Activated CD4-positive, alpha-beta T cell treated with anti-CD3 and anti-CD28 coated beads, Interleukin-2, amount 10 ng/mL, durations not matched to agents 24 days and 14 days (primary cell): ENCODE measurements around the gene CEP78. TPM values are rescaled to one million over a fixed set of nuclear protein-coding genes. Genes with fewer than 3 reads are reported as not detected.

Experiments used
- DNase-seq: peaks from one replicate; pipeline ENCODE4 v3.0.0; 2022
- H3K27ac Mint-ChIP-seq: one replicate; pipeline ENCODE4 v1.8.0; 2022; ENCODE audit warnings: mild to moderate bottlenecking, mixed read lengths
- H3K27me3 Mint-ChIP-seq: one replicate; pipeline ENCODE4 v1.8.0; 2022; ENCODE audit warnings: mixed read lengths
- H3K36me3 Mint-ChIP-seq: one replicate; pipeline ENCODE4 v1.8.0; 2022; ENCODE audit warnings: low read depth, mild to moderate bottlenecking, mixed read lengths
- H3K4me1 Mint-ChIP-seq: one replicate; pipeline ENCODE4 v1.8.0; 2021; ENCODE audit warnings: mixed read lengths
- H3K4me3 Mint-ChIP-seq: one replicate; pipeline ENCODE4 v1.8.0; 2022; ENCODE audit warnings: mild to moderate bottlenecking, moderate library complexity, mixed read lengths
- H3K9me3 Mint-ChIP-seq: one replicate; pipeline ENCODE4 v1.8.0; 2021; ENCODE audit warnings: mixed read lengths
- intact Hi-C: fragments of 100-400 bp; cut with micrococcal nuclease; formaldehyde crosslinking; loops from one replicate; pipeline ENCODE4 v1.15.1; 2023
- total RNA-seq: library from RNA; stranded (reverse); gene quantifications from 2 replicates; pipeline ENCODE4 v1.2.3, GENCODE V29; 2022

Gene CEP78
- total RNA-seq, 1 donor from 2014 or later: 34.5 TPM

GRCh38 chr9:78243130-78243529 lies 7.3 kb downstream of the CEP78 start:
- no peak overlapping the region for H3K27ac Mint-ChIP-seq
- DNase-seq: no peak
- H3K36me3 Mint-ChIP-seq: peaks cover 54% of the 10 kb centered on the region
- intact Hi-C loops: no loop called here
- no peak overlapping the region for H3K4me3 Mint-ChIP-seq
- H3K27me3 Mint-ChIP-seq: no peaks in the 10 kb centered on the region
- peaks cover 20% of the 10 kb centered on the region for H3K4me1 Mint-ChIP-seq
- H3K9me3 Mint-ChIP-seq: no peaks in the 10 kb centered on the region

GRCh38 chr9:78245401-78245800 lies 9.5 kb downstream of the CEP78 start:
- H3K27ac Mint-ChIP-seq: no peak overlapping the region
- H3K36me3 Mint-ChIP-seq: peaks cover 48% of the 10 kb centered on the region
- intact Hi-C loops: no loop called here
- no peaks in the 10 kb centered on the region for H3K9me3 Mint-ChIP-seq
- no peaks in the 10 kb centered on the region for H3K27me3 Mint-ChIP-seq
- no peak overlapping the region for H3K4me3 Mint-ChIP-seq
- DNase-seq: no peak
- peaks cover 12% of the 10 kb centered on the region for H3K4me1 Mint-ChIP-seq

GRCh38 chr9:78248635-78249034 lies 12.8 kb downstream of the CEP78 start:
- Mint-ChIP-seq H3K36me3 (peaks cover 34% of the 10 kb centered on the region), H3K27me3 (no peaks in the 10 kb centered on the region), H3K4me3 (no peak overlapping the region), H3K4me1 (peaks cover 10% of the 10 kb centered on the region), H3K27ac (no peak overlapping the region), H3K9me3 (no peaks in the 10 kb centered on the region)
- DNase-seq: no peak
- intact Hi-C loops: no loop called here

GRCh38 chr9:78249542-78249941 lies 13.7 kb downstream of the CEP78 start:
- Mint-ChIP-seq H3K27ac (no peak overlapping the region), H3K27me3 (no peaks in the 10 kb centered on the region), H3K9me3 (no peaks in the 10 kb centered on the region), H3K4me3 (no peak overlapping the region), H3K36me3 (peaks cover 33% of the 10 kb centered on the region), H3K4me1 (peaks cover 10% of the 10 kb centered on the region)
- intact Hi-C loops: no loop called here
- no peak for DNase-seq

- Mint-ChIP-seq H3K4me1 (peaks cover 8% of the 10 kb centered on the region), H3K27me3 (no peaks in the 10 kb centered on the region), H3K36me3 (peaks cover 27% of the 10 kb centered on the region), H3K27ac (no peak overlapping the region), H3K9me3 (no peaks in the 10 kb centered on the region), H3K4me3 (no peak overlapping the region)
- no peak for DNase-seq
- intact Hi-C loops: no loop called here
Observed at GRCh38 chr9:78252616-78253015, 16.7 kb downstream of the CEP78 start.

GRCh38 chr9:78253285-78253684 lies 17.4 kb downstream of the CEP78 start:
- no peak for DNase-seq
- intact Hi-C loops: no loop called here
- H3K27me3 Mint-ChIP-seq: no peaks in the 10 kb centered on the region

GRCh38 chr9:78261403-78262001 lies 25.6 kb downstream of the CEP78 start:
- Mint-ChIP-seq H3K9me3 (no peaks in the 10 kb centered on the region), H3K4me1 (no peaks in the 10 kb centered on the region), H3K36me3 (peaks cover 12% of the 10 kb centered on the region), H3K27me3 (no peaks in the 10 kb centered on the region), H3K4me3 (no peak overlapping the region), H3K27ac (no peak overlapping the region)
- no peak for DNase-seq
- intact Hi-C loops: loop anchor here (1.0 to 2.0 kb wide), 2 partner anchors 35 to 108 kb away; partner anchors contain the start of gene PSAT1

More at GRCh38 chr9:78253285-78253684, 17.4 kb downstream of the CEP78 start:
- H3K36me3 Mint-ChIP-seq: peaks cover 22% of the 10 kb centered on the region
- no peak overlapping the region for H3K27ac Mint-ChIP-seq
- H3K9me3 Mint-ChIP-seq: no peaks in the 10 kb centered on the region
- H3K4me1 Mint-ChIP-seq: peaks cover 8% of the 10 kb centered on the region
- H3K4me3 Mint-ChIP-seq: no peak overlapping the region

GRCh38 chr9:78262655-78263054 lies 26.8 kb downstream of the CEP78 start:
- no peak overlapping the region for H3K4me3 Mint-ChIP-seq
- no peaks in the 10 kb centered on the region for H3K27me3 Mint-ChIP-seq
- peaks cover 15% of the 10 kb centered on the region for H3K36me3 Mint-ChIP-seq
- no peak for DNase-seq
- H3K4me1 Mint-ChIP-seq: no peaks in the 10 kb centered on the region
- intact Hi-C loops: no loop called here
- H3K27ac Mint-ChIP-seq: no peak overlapping the region
- no peaks in the 10 kb centered on the region for H3K9me3 Mint-ChIP-seq

DNA sequence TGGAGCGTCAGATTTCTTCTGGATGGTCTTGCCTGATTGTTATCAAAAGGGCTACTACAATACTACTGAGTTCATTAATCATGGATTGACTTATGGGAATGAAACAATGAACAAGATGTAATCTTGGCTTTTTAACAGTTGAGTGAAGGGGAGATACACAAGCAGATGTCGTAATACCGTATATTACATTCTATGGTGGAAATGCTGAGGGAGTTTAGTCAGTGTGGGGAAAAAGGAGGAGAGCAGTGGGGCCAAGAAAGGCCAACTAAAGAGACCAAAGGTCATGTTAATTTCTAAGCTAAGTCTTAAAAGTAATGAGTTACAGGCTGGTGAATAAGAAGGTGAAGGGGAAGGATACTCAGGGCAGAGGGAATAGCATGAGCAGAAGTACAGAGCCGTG lies 32.0 kb downstream of the CEP78 start:
- no peak for DNase-seq
- no peaks in the 10 kb centered on the region for H3K9me3 Mint-ChIP-seq
- H3K36me3 Mint-ChIP-seq: peaks cover 33% of the 10 kb centered on the region
- H3K4me3 Mint-ChIP-seq: no peak overlapping the region
- intact Hi-C loops: no loop called here
- H3K27me3 Mint-ChIP-seq: no peaks in the 10 kb centered on the region
- no peak overlapping the region for H3K27ac Mint-ChIP-seq
- H3K4me1 Mint-ChIP-seq: no peaks in the 10 kb centered on the region

GRCh38 chr9:78269784-78270183 lies 33.9 kb downstream of the CEP78 start:
- intact Hi-C loops: no loop called here
- no peak overlapping the region for H3K4me3 Mint-ChIP-seq
- H3K27me3 Mint-ChIP-seq: no peaks in the 10 kb centered on the region
- H3K27ac Mint-ChIP-seq: no peak overlapping the region
- H3K9me3 Mint-ChIP-seq: no peaks in the 10 kb centered on the region
- H3K36me3 Mint-ChIP-seq: peaks cover 38% of the 10 kb centered on the region
- no peak for DNase-seq
- H3K4me1 Mint-ChIP-seq: no peaks in the 10 kb centered on the region

- no peaks in the 10 kb centered on the region for H3K4me1 Mint-ChIP-seq
- no peak for DNase-seq
- H3K36me3 Mint-ChIP-seq: peaks cover 28% of the 10 kb centered on the region
- no peak overlapping the region for H3K4me3 Mint-ChIP-seq
- no peaks in the 10 kb centered on the region for H3K27me3 Mint-ChIP-seq
- no peaks in the 10 kb centered on the region for H3K9me3 Mint-ChIP-seq
- no peak overlapping the region for H3K27ac Mint-ChIP-seq
- intact Hi-C loops: no loop called here
Observed at GRCh38 chr9:78272307-78272706, 36.4 kb downstream of the CEP78 start.

DNA sequence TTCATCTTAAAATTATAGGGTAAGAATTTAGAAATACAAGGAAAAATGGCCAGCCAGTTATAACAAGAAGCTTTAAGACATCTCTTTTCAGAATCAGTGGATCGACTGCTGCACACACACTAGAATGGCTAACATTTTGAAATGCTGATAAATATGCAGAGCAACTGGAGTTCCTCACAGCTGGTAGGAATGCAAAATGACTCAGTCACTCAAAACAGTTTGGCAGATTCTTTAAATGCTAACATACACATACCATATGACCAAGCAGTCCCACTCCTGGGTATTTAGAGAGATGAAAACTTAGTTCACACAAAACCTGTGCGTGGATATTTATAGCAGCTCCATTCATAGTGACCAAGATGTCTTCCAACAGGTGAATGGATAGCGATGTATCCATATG lies 37.9 kb downstream of the CEP78 start:
- H3K4me3 Mint-ChIP-seq: no peak overlapping the region
- no peak for DNase-seq
- no peaks in the 10 kb centered on the region for H3K4me1 Mint-ChIP-seq
- no peak overlapping the region for H3K27ac Mint-ChIP-seq
- H3K36me3 Mint-ChIP-seq: peaks cover 20% of the 10 kb centered on the region
- no peaks in the 10 kb centered on the region for H3K27me3 Mint-ChIP-seq
- intact Hi-C loops: no loop called here
- no peaks in the 10 kb centered on the region for H3K9me3 Mint-ChIP-seq

DNA sequence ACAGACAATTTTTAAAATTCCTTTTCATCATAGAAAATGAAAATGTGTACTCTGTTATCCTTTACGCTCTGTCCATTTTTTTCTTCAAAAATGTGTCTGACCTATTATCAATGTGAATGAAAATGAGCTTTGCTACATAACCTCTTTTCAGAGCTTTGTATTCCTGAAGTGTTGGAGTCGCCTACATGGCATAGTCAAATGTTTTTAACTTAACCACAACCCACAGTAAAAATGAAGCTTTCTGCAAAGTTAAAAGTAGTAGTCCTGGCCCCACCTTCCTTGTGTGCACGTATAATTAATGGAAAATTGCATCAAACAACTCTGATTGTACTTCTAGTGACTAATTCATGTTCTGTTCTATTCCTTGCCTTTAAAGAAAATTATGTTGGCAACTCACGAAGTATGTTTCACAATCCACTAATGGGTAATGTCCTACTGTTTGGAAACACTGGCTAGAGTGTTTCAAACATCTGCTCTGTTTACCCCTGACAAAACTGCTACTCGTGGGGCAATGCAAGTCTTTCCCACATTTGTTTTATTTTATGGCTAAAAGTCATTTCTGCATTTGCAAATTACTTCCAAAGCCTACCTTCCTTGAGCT lies 42.4 kb downstream of the CEP78 start:
- H3K27me3 Mint-ChIP-seq: no peaks in the 10 kb centered on the region
- H3K27ac Mint-ChIP-seq: no peak overlapping the region
- peaks cover 3% of the 10 kb centered on the region for H3K36me3 Mint-ChIP-seq
- no peaks in the 10 kb centered on the region for H3K4me1 Mint-ChIP-seq
- DNase-seq: no peak
- no peaks in the 10 kb centered on the region for H3K9me3 Mint-ChIP-seq
- H3K4me3 Mint-ChIP-seq: no peak overlapping the region
- intact Hi-C loops: no loop called here

- Mint-ChIP-seq H3K36me3 (peaks cover 3% of the 10 kb centered on the region), H3K4me1 (no peaks in the 10 kb centered on the region), H3K27me3 (no peaks in the 10 kb centered on the region), H3K9me3 (no peaks in the 10 kb centered on the region), H3K27ac (no peak overlapping the region), H3K4me3 (no peak overlapping the region)
- intact Hi-C loops: no loop called here
- no peak for DNase-seq
Observed at GRCh38 chr9:78278801-78279200, 42.9 kb downstream of the CEP78 start.
